ENCODE measurements around the gene CCDC88B. TPM values are rescaled to one million over a fixed set of nuclear protein-coding genes. Genes with fewer than 3 reads are reported as not detected.
"Not testable (repeated sequence)": the region's sequence is repeated elsewhere in the genome, so short reads cannot be mapped to it uniquely, and the experiment has no call there.

Gene CCDC88B
- total RNA-seq, 1 donor from 2014 or later = 0.30 TPM

GRCh38 chr11:64314805-64315561, 25.0 kb upstream of the CCDC88B start:
- no peak for DNase-seq (ENCODE audit: extremely low spot score, unreplicated experiment)
- Mint-ChIP-seq H3K4me1 (ENCODE audit: unreplicated experiment) (peaks cover 25% of the 10 kb centered on the region), H3K4me3 (ENCODE audit: unreplicated experiment) (peak overlapping the region; percentile 26), H3K9me3 (ENCODE audit: unreplicated experiment) (no peaks in the 10 kb centered on the region), H3K27me3 (ENCODE audit: unreplicated experiment) (no peaks in the 10 kb centered on the region), H3K27ac (ENCODE audit: unreplicated experiment) (no peak overlapping the region), H3K36me3 (ENCODE audit: unreplicated experiment) (peaks cover 4% of the 10 kb centered on the region)
- no peak for TF ChIP-seq CTCF (IDR thresholded peaks at IDR 0.05)

DNA sequence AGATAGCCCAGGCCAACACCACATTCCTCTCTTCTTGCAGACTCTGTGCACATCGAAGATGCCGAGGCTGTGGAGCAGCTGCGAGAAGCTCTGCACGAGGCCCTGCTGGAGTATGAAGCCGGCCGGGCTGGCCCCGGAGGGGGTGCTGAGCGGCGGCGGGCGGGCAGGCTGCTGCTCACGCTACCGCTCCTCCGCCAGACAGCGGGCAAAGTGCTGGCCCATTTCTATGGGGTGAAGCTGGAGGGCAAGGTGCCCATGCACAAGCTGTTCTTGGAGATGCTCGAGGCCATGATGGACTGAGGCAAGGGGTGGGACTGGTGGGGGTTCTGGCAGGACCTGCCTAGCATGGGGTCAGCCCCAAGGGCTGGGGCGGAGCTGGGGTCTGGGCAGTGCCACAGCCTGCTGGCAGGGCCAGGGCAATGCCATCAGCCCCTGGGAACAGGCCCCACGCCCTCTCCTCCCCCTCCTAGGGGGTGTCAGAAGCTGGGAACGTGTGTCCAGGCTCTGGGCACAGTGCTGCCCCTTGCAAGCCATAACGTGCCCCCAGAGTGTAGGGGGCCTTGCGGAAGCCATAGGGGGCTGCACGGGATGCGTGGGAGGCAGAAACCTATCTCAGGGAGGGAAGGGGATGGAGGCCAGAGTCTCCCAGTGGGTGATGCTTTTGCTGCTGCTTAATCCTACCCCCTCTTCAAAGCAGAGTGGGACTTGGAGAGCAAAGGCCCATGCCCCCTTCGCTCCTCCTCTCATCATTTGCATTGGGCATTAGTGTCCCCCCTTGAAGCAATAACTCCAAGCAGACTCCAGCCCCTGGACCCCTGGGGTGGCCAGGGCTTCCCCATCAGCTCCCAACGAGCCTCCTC, 24.1 kb upstream of the CCDC88B start:
- not testable (repeated sequence) for H3K27me3 Mint-ChIP-seq (ENCODE audit: unreplicated experiment); H3K9me3 Mint-ChIP-seq (ENCODE audit: unreplicated experiment); DNase-seq (ENCODE audit: extremely low spot score, unreplicated experiment)
- peak overlapping the region; percentile 99 for H3K27ac Mint-ChIP-seq (ENCODE audit: unreplicated experiment)
- peaks cover 34% of the 10 kb centered on the region for H3K4me1 Mint-ChIP-seq (ENCODE audit: unreplicated experiment)
- peaks cover 12% of the 10 kb centered on the region for H3K36me3 Mint-ChIP-seq (ENCODE audit: unreplicated experiment)
- peak overlapping the region; percentile 92 for H3K4me3 Mint-ChIP-seq (ENCODE audit: unreplicated experiment)

- no peak for DNase-seq (ENCODE audit: extremely low spot score, unreplicated experiment)
- H3K4me1 Mint-ChIP-seq (ENCODE audit: unreplicated experiment) = peaks cover 39% of the 10 kb centered on the region
- H3K27ac Mint-ChIP-seq (ENCODE audit: unreplicated experiment) = peak overlapping the region; percentile 99
- peak; percentile 12 for TF ChIP-seq CTCF (IDR thresholded peaks at IDR 0.05)
- no peaks in the 10 kb centered on the region for H3K27me3 Mint-ChIP-seq (ENCODE audit: unreplicated experiment)
- no peaks in the 10 kb centered on the region for H3K9me3 Mint-ChIP-seq (ENCODE audit: unreplicated experiment)
- H3K4me3 Mint-ChIP-seq (ENCODE audit: unreplicated experiment) = peak overlapping the region; percentile 92
- H3K36me3 Mint-ChIP-seq (ENCODE audit: unreplicated experiment) = peaks cover 19% of the 10 kb centered on the region
Measured at GRCh38 chr11:64316672-64317324, 23.2 kb upstream of the CCDC88B start.

GRCh38 chr11:64317325-64317960, 22.6 kb upstream of the CCDC88B start, which contains the start of gene TRMT112:
Gene TRMT112 (minus strand): TSS chr11:64317559. CDS start chr11:64317526, 33 bp downstream.
- Mint-ChIP-seq H3K4me1 (ENCODE audit: unreplicated experiment) (peaks cover 39% of the 10 kb centered on the region), H3K9me3 (ENCODE audit: unreplicated experiment) (no peaks in the 10 kb centered on the region), H3K4me3 (ENCODE audit: unreplicated experiment) (peak within 1 kb of the TSS; percentile 92), H3K27ac (ENCODE audit: unreplicated experiment) (peak within 1 kb of the TSS; percentile 99), H3K27me3 (ENCODE audit: unreplicated experiment) (no peaks in the 10 kb centered on the region), H3K36me3 (ENCODE audit: unreplicated experiment) (peaks cover 21% of the 10 kb centered on the region)
- TF ChIP-seq CTCF (IDR thresholded peaks at IDR 0.05) = no peak
- peak; percentile 97 for DNase-seq (ENCODE audit: extremely low spot score, unreplicated experiment)

Measured in osteocyte (in vitro differentiated cells).